Measurements from ENCODE around the gene JAKMIP3.
"Not testable (repeated sequence)": the region's sequence is repeated elsewhere in the genome, so short reads cannot be mapped to it uniquely, and the experiment has no call there.

The JAKMIP3 gene

DNA sequence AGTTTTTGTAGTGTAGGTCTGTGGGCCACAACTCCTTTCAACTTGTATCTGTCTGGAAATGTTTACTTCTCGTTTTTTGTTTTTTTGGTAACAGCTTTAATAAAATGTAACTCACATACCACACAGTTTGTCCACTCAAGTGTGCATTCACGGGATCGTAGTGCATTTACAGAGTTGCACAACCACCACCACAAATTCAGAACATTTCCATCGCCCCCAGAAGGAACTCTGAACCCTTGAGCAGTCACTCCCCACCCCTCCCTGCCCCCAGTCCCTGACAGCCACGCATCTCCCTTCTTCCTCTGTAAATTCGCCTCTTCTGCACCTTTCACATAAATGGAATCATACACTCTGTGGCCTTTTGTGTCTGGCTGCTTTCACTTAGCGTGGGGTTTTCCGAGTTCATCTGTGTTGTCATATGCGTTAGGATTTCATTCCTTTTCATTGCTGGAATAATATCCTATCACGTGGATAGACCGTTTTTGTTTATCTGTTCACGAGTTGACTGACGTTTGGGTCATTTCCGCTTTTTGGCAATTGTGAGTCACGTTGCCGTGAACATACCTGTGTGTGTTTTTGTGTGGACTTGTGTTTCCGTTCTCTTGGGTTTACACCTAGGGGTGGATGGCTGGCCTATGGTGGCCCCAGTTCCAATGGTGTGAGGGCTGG, 10.3 kb downstream of the JAKMIP3 start:
- Histone ChIP-seq H2BK120ac (ENCODE audit: low read depth, low read length) (no peak overlapping the region), H3K27me3 (ENCODE audit: insufficient read depth, low read length, poor library complexity) (no peaks in the 10 kb centered on the region), H3K27ac (ENCODE audit: low read depth, low read length) (no peak overlapping the region), H3K18ac (ENCODE audit: low read length) (no peak overlapping the region), H2BK5ac (ENCODE audit: low read length) (no peak overlapping the region), H3K36me3 (ENCODE audit: control insufficient read depth, insufficient read depth, low read length) (no peaks in the 10 kb centered on the region), H2BK15ac (replicated peaks; ENCODE audit: low read depth) (no peak overlapping the region), H3K56ac (ENCODE audit: low read length) (no peak overlapping the region), H3K4ac (ENCODE audit: low read depth, low read length) (no peak overlapping the region), H4K8ac (ENCODE audit: low read depth, low read length) (no peak overlapping the region), H4K5ac (ENCODE audit: low read length) (no peak overlapping the region), H3K79me2 (ENCODE audit: control insufficient read depth, insufficient read depth, low read length) (no peaks in the 10 kb centered on the region), H3K79me1 (ENCODE audit: low read length) (no peaks in the 10 kb centered on the region), H3K4me3 (ENCODE audit: low read length) (no peak overlapping the region), H3K9ac (ENCODE audit: low read length) (no peak overlapping the region), H2AK5ac (ENCODE audit: low read length) (no peak overlapping the region), H3K4me2 (ENCODE audit: low read length) (no peak overlapping the region), H3K23ac (ENCODE audit: low read length) (no peak overlapping the region), H3K4me1 (ENCODE audit: control insufficient read depth, low read depth, low read length) (no peaks in the 10 kb centered on the region)
- no CpG with 5 or more reads among the region's 17 CpGs for WGBS (ENCODE audit: extremely low coverage, insufficient coverage, low lambda C conversion rate)
- no peak for DNase-seq

GRCh38 chr10:132076578-132077081, 10.9 kb downstream of the JAKMIP3 start:
- Histone ChIP-seq H3K18ac (ENCODE audit: low read length) (no peak overlapping the region), H3K56ac (ENCODE audit: low read length) (no peak overlapping the region), H3K36me3 (ENCODE audit: control insufficient read depth, insufficient read depth, low read length) (no peaks in the 10 kb centered on the region), H3K27me3 (ENCODE audit: insufficient read depth, low read length, poor library complexity) (no peaks in the 10 kb centered on the region), H2BK15ac (replicated peaks; ENCODE audit: low read depth) (no peak overlapping the region), H3K4me1 (ENCODE audit: control insufficient read depth, low read depth, low read length) (no peaks in the 10 kb centered on the region), H2BK120ac (ENCODE audit: low read depth, low read length) (no peak overlapping the region), H3K79me2 (ENCODE audit: control insufficient read depth, insufficient read depth, low read length) (no peaks in the 10 kb centered on the region), H3K4me2 (ENCODE audit: low read length) (no peak overlapping the region), H3K4ac (ENCODE audit: low read depth, low read length) (no peak overlapping the region), H2AK5ac (ENCODE audit: low read length) (no peak overlapping the region), H3K79me1 (ENCODE audit: low read length) (no peaks in the 10 kb centered on the region), H3K9ac (ENCODE audit: low read length) (no peak overlapping the region), H3K27ac (ENCODE audit: low read depth, low read length) (no peak overlapping the region), H4K5ac (ENCODE audit: low read length) (no peak overlapping the region), H3K23ac (ENCODE audit: low read length) (no peak overlapping the region), H4K8ac (ENCODE audit: low read depth, low read length) (no peak overlapping the region), H2BK5ac (ENCODE audit: low read length) (no peak overlapping the region), H3K4me3 (ENCODE audit: low read length) (no peak overlapping the region)
- DNase-seq = no peak
- WGBS (ENCODE audit: extremely low coverage, insufficient coverage, low lambda C conversion rate) = no CpG with 5 or more reads among the region's 19 CpGs

DNA sequence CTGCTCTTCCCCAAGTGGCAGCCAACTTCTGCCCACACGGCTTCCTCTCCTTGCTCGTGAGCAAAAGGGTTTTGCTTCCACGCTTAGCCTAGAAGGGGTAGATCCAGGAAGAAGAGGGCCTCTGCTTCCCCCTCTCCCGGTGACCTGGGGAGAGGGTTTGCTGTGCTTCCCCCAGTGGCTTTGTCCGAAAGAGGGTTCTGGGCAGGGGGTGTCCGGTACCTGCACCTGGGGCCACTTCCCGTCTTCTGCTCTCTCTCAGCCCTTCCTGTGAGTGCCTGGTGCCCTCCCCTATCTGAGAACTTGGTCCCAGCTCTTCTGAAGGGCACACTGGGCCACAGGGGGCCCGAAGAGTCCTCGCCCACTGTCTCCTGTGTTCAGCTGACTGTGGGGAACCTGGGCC, 11.3 kb downstream of the JAKMIP3 start:
- Histone ChIP-seq H3K4ac (ENCODE audit: low read depth, low read length) (no peak overlapping the region), H3K23ac (ENCODE audit: low read length) (no peak overlapping the region), H2AK5ac (ENCODE audit: low read length) (no peak overlapping the region), H3K79me2 (ENCODE audit: control insufficient read depth, insufficient read depth, low read length) (no peaks in the 10 kb centered on the region), H2BK120ac (ENCODE audit: low read depth, low read length) (no peak overlapping the region), H3K36me3 (ENCODE audit: control insufficient read depth, insufficient read depth, low read length) (no peaks in the 10 kb centered on the region), H3K56ac (ENCODE audit: low read length) (no peak overlapping the region), H3K4me1 (ENCODE audit: control insufficient read depth, low read depth, low read length) (no peaks in the 10 kb centered on the region), H3K18ac (ENCODE audit: low read length) (no peak overlapping the region), H3K9ac (ENCODE audit: low read length) (no peak overlapping the region), H2BK15ac (replicated peaks; ENCODE audit: low read depth) (no peak overlapping the region), H3K79me1 (ENCODE audit: low read length) (no peaks in the 10 kb centered on the region), H4K8ac (ENCODE audit: low read depth, low read length) (no peak overlapping the region), H3K4me3 (ENCODE audit: low read length) (no peak overlapping the region), H2BK5ac (ENCODE audit: low read length) (no peak overlapping the region), H4K5ac (ENCODE audit: low read length) (no peak overlapping the region), H3K27me3 (ENCODE audit: insufficient read depth, low read length, poor library complexity) (no peaks in the 10 kb centered on the region), H3K27ac (ENCODE audit: low read depth, low read length) (no peak overlapping the region), H3K4me2 (ENCODE audit: low read length) (no peak overlapping the region)
- no CpG with 5 or more reads among the region's 9 CpGs for WGBS (ENCODE audit: extremely low coverage, insufficient coverage, low lambda C conversion rate)
- no peak for DNase-seq

DNA sequence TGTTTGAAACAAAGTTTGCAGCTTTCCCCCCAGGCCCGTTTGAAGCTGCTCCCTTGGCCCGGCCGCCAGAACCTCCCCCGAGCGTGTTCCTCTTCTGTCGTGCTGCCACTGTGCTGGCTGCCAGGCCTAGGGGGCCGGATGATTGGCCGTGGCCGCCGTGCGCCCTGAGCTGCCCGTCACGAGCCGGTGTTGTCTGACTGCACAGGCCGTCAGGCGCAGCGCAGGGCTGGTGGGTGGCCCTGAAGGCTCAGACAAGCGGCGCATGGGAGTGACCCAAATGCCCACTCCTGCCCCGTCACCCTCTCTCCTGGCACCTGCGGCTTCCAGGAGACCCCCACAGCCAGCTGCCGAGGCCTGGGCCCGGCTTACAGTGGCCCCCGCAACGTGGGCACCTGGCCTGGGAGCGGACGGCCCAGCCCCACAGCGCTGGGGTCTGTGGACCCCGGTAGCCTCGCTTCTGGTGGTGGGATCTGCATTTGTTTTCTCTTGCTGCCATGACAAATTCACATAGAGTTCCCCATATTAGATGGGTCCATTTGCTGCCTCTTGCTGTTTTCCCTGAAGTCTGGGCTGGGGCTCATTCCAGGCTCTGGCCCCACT, 13.1 kb downstream of the JAKMIP3 start:
- Histone ChIP-seq H3K79me1 (ENCODE audit: low read length) (no peaks in the 10 kb centered on the region), H3K4me2 (ENCODE audit: low read length) (no peak overlapping the region), H3K23ac (ENCODE audit: low read length) (no peak overlapping the region), H4K8ac (ENCODE audit: low read depth, low read length) (no peak overlapping the region), H3K79me2 (ENCODE audit: control insufficient read depth, insufficient read depth, low read length) (no peaks in the 10 kb centered on the region), H2AK5ac (ENCODE audit: low read length) (no peak overlapping the region), H4K5ac (ENCODE audit: low read length) (no peak overlapping the region), H3K9ac (ENCODE audit: low read length) (no peak overlapping the region), H2BK120ac (ENCODE audit: low read depth, low read length) (no peak overlapping the region), H3K4ac (ENCODE audit: low read depth, low read length) (no peak overlapping the region), H3K36me3 (ENCODE audit: control insufficient read depth, insufficient read depth, low read length) (no peaks in the 10 kb centered on the region), H3K27ac (ENCODE audit: low read depth, low read length) (no peak overlapping the region), H3K4me1 (ENCODE audit: control insufficient read depth, low read depth, low read length) (no peaks in the 10 kb centered on the region), H3K56ac (ENCODE audit: low read length) (no peak overlapping the region), H3K4me3 (ENCODE audit: low read length) (no peak overlapping the region), H2BK15ac (replicated peaks; ENCODE audit: low read depth) (no peak overlapping the region), H2BK5ac (ENCODE audit: low read length) (no peak overlapping the region), H3K18ac (ENCODE audit: low read length) (no peak overlapping the region), H3K27me3 (ENCODE audit: insufficient read depth, low read length, poor library complexity) (no peaks in the 10 kb centered on the region)
- no CpG with 5 or more reads among the region's 30 CpGs for WGBS (ENCODE audit: extremely low coverage, insufficient coverage, low lambda C conversion rate)
- no peak for DNase-seq

GRCh38 chr10:132084384-132084783, 18.6 kb downstream of the JAKMIP3 start:
- not testable (repeated sequence) for H3K79me2 ChIP-seq (ENCODE audit: control insufficient read depth, insufficient read depth, low read length); H2BK120ac ChIP-seq (ENCODE audit: low read depth, low read length)

More at GRCh38 chr10:132084384-132084783, 18.6 kb downstream of the JAKMIP3 start:
- H3K27me3 ChIP-seq (ENCODE audit: insufficient read depth, low read length, poor library complexity); H4K8ac ChIP-seq (ENCODE audit: low read depth, low read length); H3K18ac ChIP-seq (ENCODE audit: low read length); H3K4ac ChIP-seq (ENCODE audit: low read depth, low read length); H3K56ac ChIP-seq (ENCODE audit: low read length); H2BK5ac ChIP-seq (ENCODE audit: low read length); H3K9ac ChIP-seq (ENCODE audit: low read length); H3K4me2 ChIP-seq (ENCODE audit: low read length); H3K36me3 ChIP-seq (ENCODE audit: control insufficient read depth, insufficient read depth, low read length); H3K4me3 ChIP-seq (ENCODE audit: low read length); H3K27ac ChIP-seq (ENCODE audit: low read depth, low read length); H4K5ac ChIP-seq (ENCODE audit: low read length); DNase-seq; H3K4me1 ChIP-seq (ENCODE audit: control insufficient read depth, low read depth, low read length); H3K23ac ChIP-seq (ENCODE audit: low read length); H2BK15ac ChIP-seq (replicated peaks; ENCODE audit: low read depth); H2AK5ac ChIP-seq (ENCODE audit: low read length); H3K79me1 ChIP-seq (ENCODE audit: low read length): not testable (repeated sequence)
- no CpG with 5 or more reads among the region's 2 CpGs for WGBS (ENCODE audit: extremely low coverage, insufficient coverage, low lambda C conversion rate)

All from mesendoderm (in vitro differentiated cells).